Measurements from ENCODE around the gene DES. TPM values are rescaled to one million over a fixed set of nuclear protein-coding genes. Genes with fewer than 3 reads are reported as not detected.

DES gene
- total RNA-seq, 1 donor from 2014 or later: 15,954 TPM

- Histone ChIP-seq H3K27me3 (ENCODE audit: low read depth) (peaks cover 60% of the 10 kb centered on the region), H3K9me3 (replicated peaks) (no peaks in the 10 kb centered on the region), H3K4me3 (no peak overlapping the region), H3K4me1 (peaks cover 40% of the 10 kb centered on the region), H3K36me3 (peaks cover 5% of the 10 kb centered on the region), H3K27ac (replicated peaks) (peak overlapping the region; percentile 87)
- intact Hi-C loops (cut with micrococcal nuclease): loop anchor here (10.0 kb wide), 1 partner anchor 73 kb away; no protein-coding TSS in a partner anchor
- DNase-seq: peak; percentile 65
- no peak for TF ChIP-seq CTCF (IDR thresholded peaks at IDR 0.05; ENCODE audit: borderline replicate concordance)
Measured at GRCh38 chr2:219451661-219452360, 33.6 kb downstream of the DES start.

- H3K4me1 ChIP-seq: peaks cover 42% of the 10 kb centered on the region
- H3K9me3 ChIP-seq (replicated peaks): no peaks in the 10 kb centered on the region
- H3K27ac ChIP-seq (replicated peaks): peak overlapping the region; percentile 87
- TF ChIP-seq CTCF (IDR thresholded peaks at IDR 0.05; ENCODE audit: borderline replicate concordance): no peak
- intact Hi-C loops (cut with micrococcal nuclease): loop anchor here (10.0 kb wide), 1 partner anchor 72 kb away; no protein-coding TSS in a partner anchor
- H3K4me3 ChIP-seq: peak overlapping the region; percentile 14
- H3K36me3 ChIP-seq: peaks cover 5% of the 10 kb centered on the region
- no peak for DNase-seq
- peaks cover 54% of the 10 kb centered on the region for H3K27me3 ChIP-seq (ENCODE audit: low read depth)
Measured at GRCh38 chr2:219452361-219453317, 34.5 kb downstream of the DES start.

GRCh38 chr2:219453671-219454590 is 35.8 kb downstream of the DES start:
- H3K27ac ChIP-seq (replicated peaks): peak overlapping the region; percentile 87
- peaks cover 52% of the 10 kb centered on the region for H3K4me1 ChIP-seq
- H3K9me3 ChIP-seq (replicated peaks): no peaks in the 10 kb centered on the region
- peaks cover 43% of the 10 kb centered on the region for H3K27me3 ChIP-seq (ENCODE audit: low read depth)
- intact Hi-C loops (cut with micrococcal nuclease): loop anchor here (10.0 kb wide), 1 partner anchor 71 kb away; no protein-coding TSS in a partner anchor
- TF ChIP-seq CTCF (IDR thresholded peaks at IDR 0.05; ENCODE audit: borderline replicate concordance): no peak
- H3K4me3 ChIP-seq: peak overlapping the region; percentile 14
- H3K36me3 ChIP-seq: no peaks in the 10 kb centered on the region
- DNase-seq: peak; percentile 76

GRCh38 chr2:219455581-219455980 is 37.4 kb downstream of the DES start:
- TF ChIP-seq CTCF (IDR thresholded peaks at IDR 0.05; ENCODE audit: borderline replicate concordance): no peak
- Histone ChIP-seq H3K27me3 (ENCODE audit: low read depth) (peaks cover 36% of the 10 kb centered on the region), H3K27ac (replicated peaks) (no peak overlapping the region), H3K4me1 (peaks cover 66% of the 10 kb centered on the region), H3K36me3 (no peaks in the 10 kb centered on the region), H3K9me3 (replicated peaks) (no peaks in the 10 kb centered on the region), H3K4me3 (no peak overlapping the region)
- intact Hi-C loops (cut with micrococcal nuclease): loop anchor here (10.0 kb wide), 1 partner anchor 69 kb away; no protein-coding TSS in a partner anchor
- DNase-seq: no peak
